ENCODE data around the gene EVA1C.
"Not testable (repeated sequence)": the region's sequence is repeated elsewhere in the genome, so short reads cannot be mapped to it uniquely, and the experiment has no call there.

The EVA1C gene

GRCh38 chr21:32412162-32413014, at the start of gene EVA1C:
Gene EVA1C, plus strand, starts transcription at chr21:32412706. Its CDS starts 148 bp downstream, at chr21:32412854.
- DNase-seq = peak; percentile 91

GRCh38 chr21:32364387-32364786, 48.1 kb upstream of the EVA1C start:
- no peak for DNase-seq

GRCh38 chr21:32364796-32365195, 47.7 kb upstream of the EVA1C start:
- no peak for DNase-seq

- DNase-seq = no peak
Measured at GRCh38 chr21:32366191-32366590, 46.3 kb upstream of the EVA1C start.

GRCh38 chr21:32367158-32367557, 45.3 kb upstream of the EVA1C start:
- no peak for DNase-seq

- peak; percentile 28 for DNase-seq
Measured at GRCh38 chr21:32368386-32368785, 44.1 kb upstream of the EVA1C start.

- DNase-seq = peak; percentile 13
Measured at GRCh38 chr21:32368961-32369360, 43.5 kb upstream of the EVA1C start.

GRCh38 chr21:32370998-32371766, 41.3 kb upstream of the EVA1C start:
- DNase-seq = no peak

GRCh38 chr21:32371913-32372314, 40.6 kb upstream of the EVA1C start:
- DNase-seq = no peak

- DNase-seq = no peak
Measured at GRCh38 chr21:32372755-32373154, 39.8 kb upstream of the EVA1C start.

- peak; percentile 22 for DNase-seq
Measured at GRCh38 chr21:32377506-32377905, 35.0 kb upstream of the EVA1C start.

- DNase-seq = no peak
Measured at GRCh38 chr21:32377991-32378390, 34.5 kb upstream of the EVA1C start.

GRCh38 chr21:32378956-32379355, 33.5 kb upstream of the EVA1C start:
- peak; percentile 43 for DNase-seq

- peak; percentile 30 for DNase-seq
Measured at GRCh38 chr21:32380940-32381339, 31.6 kb upstream of the EVA1C start.

GRCh38 chr21:32381571-32381970, 30.9 kb upstream of the EVA1C start:
- DNase-seq = no peak

- peak; percentile 31 for DNase-seq
Measured at GRCh38 chr21:32382108-32382644, 30.3 kb upstream of the EVA1C start.

GRCh38 chr21:32383812-32384211, 28.7 kb upstream of the EVA1C start:
- no peak for DNase-seq

- no peak for DNase-seq
Measured at GRCh38 chr21:32386195-32386870, 26.2 kb upstream of the EVA1C start.

GRCh38 chr21:32387151-32387550, 25.4 kb upstream of the EVA1C start:
- DNase-seq = no peak

GRCh38 chr21:32388306-32388705, 24.2 kb upstream of the EVA1C start:
- no peak for DNase-seq

- DNase-seq = no peak
Measured at GRCh38 chr21:32389337-32390015, 23.0 kb upstream of the EVA1C start.

GRCh38 chr21:32390537-32391224, 21.8 kb upstream of the EVA1C start:
- DNase-seq = not testable (repeated sequence)
